Fibroblast of skin of right quadriceps (primary cell): ENCODE measurements around the gene GFOD1.
"Not testable (repeated sequence)": the region's sequence is repeated elsewhere in the genome, so short reads cannot be mapped to it uniquely, and the experiment has no call there.

Source experiments
- DNase-seq: peaks from one replicate; pipeline ENCODE4 v3.0.0-alpha.2; 2013

The GFOD1 gene

DNA sequence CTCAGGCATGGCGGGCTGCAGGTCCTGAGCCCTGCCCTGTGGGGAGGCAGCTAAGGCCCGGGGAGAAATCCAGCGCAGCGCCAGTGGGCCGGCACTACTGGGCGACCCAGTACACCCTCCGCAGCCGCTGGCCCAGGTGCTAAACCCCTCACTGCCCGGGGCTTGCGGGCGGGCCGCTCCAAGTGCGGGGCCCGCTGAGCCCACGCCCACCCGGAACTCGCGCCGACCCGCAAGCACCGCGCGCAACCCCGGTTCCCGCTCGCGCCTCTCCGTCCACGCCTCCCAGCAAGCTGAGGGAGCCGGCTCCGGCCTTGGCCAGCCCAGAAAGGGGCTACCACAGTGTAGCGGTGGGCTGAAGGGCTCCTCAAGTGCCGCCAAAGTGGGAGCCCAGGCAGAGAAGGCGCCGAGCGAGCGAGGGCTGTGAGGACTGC, 23.8 kb upstream of the GFOD1 start:
- not testable (repeated sequence) for DNase-seq

DNA sequence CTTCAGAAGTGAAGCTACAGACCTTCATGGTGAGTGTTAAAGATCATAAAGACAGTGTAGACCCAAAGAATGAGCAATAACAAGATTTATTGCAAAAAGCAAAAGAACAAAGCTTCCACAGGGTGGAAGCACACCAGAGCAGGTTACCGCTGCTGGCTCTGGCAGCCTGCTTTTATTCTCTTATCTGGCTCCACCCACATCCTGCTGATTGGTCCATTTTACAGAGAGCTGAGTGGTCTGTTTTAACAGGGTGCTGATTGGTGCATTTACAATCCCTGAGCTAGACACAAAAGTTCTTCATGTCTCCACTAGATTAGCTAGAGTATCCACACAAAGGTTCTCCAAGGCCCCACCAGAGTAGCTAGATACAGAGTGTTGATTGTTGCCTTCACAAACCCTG, 23.0 kb upstream of the GFOD1 start:
- not testable (repeated sequence) for DNase-seq

DNA sequence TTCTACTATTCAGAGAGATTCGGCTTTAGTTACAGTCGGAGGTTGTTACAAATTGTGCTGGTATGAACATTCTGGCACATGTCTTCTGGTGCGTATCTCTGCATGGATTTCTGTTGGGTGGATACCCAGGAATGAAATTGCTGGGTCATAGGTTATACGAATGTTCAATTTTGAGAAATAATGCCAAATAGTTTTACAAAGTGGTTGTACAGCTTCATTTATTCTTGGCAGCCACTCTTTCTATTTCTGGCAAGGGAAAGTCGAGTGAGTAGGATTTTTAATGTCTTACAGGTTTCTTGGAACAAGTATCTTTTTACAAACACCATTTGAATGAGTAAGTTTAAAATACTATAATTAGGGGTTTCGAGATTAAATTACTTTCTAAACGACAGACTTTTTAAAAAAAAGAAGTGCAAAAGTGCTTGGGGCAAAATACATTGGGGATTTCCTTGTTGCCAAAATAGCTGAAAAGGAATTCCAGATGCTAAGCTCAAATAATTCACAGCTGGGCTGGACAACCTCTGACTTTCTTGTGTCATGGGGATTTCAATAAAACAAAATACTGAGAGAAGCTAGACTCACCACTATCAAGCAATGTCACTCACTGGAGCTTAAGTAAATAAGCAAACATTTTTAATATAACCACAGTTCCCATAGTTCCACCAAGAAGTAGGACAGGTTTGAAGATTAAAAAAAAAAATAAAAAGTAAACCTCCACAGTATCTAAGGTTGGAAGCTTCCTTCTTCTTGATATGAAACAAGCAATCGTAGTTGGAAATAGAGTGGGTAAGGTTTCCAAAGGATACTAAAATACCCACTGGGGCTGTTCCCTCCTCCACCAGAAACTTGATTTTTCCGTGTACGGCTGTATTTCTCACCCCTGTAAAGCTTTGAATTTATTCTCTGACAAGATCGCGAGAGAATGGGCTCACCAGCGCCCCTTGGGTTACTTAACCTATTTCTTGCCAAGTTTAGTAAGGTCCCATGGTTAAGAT, 21.6 kb upstream of the GFOD1 start:
- DNase-seq = peak; percentile 87

DNA sequence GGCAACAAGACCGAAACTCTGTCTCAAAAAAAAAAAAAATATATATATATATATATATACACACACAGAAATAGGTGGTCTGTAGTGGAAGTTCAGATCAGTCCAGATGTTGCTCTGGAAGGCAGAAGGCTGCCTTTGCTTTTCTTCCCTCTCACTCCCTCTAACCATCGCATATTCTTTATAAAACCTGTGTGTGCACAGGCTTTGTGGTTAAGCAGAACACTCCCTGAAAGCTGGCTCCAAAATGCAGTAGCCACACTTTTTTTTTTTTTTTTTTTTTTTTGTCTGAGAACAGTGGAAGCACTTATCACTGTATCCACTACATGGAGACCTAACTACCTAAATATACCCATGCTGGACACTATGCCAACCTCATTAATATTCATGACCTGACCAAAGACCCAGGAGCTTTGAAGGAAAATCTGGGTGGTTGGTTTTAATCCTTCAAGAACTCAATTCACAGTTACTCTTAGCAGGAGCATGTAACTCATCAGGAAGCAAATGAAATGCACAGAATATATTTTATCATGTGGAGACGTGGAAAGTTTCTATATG, 20.0 kb upstream of the GFOD1 start:
- no peak for DNase-seq

DNA sequence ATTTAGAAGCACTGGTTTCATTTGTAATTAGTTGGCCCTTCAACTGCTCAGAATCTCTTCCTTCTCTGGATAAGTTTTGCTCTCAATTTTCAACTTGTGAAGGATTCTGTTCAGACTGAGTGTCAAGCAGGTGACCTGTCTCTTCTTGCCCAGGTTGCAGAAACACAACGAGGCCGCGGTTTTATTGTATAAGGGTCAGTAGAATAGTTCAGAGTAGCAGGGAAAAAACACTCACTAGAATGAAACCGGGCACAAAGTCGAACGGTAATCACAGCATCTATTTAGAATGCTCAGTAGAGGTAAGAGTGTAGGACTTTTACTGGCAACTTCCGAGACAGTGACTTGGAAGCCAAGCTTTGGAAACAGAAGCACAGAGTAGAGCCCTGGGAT, 17.9 kb upstream of the GFOD1 start:
- no peak for DNase-seq

DNA sequence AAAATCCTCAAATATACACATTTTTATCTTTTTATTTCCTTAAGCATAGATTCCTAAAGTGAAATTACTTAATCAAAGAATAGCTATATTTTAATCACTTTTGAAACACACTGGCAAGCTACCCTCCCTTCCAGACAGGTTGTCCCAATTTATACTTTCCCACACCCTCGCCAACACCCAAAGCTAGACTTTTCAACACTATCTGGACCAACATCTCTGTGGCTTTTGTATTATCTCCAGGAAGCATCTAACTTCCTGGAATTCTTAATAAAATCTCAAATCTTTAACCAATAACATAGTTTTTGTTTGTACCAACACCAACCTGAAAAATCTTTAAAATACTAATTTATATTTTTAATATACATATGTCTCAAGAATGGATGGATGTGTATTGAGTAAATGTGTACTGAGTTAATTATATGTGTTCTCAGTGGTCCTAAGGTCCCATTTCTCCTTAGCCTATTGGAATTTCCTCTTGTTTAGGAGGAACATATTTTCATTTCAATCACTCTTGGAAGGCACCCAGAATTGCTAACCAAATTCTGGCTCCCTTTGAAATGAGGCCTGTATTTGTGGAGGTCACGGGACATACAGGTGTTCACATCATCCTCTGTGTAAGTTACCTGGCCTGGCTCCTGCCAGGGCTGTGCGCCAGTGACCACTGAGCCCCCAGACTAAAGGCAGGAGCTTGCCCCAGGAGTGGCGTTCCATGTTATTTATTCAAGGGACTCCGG, 17.4 kb upstream of the GFOD1 start:
- DNase-seq = no peak

DNA sequence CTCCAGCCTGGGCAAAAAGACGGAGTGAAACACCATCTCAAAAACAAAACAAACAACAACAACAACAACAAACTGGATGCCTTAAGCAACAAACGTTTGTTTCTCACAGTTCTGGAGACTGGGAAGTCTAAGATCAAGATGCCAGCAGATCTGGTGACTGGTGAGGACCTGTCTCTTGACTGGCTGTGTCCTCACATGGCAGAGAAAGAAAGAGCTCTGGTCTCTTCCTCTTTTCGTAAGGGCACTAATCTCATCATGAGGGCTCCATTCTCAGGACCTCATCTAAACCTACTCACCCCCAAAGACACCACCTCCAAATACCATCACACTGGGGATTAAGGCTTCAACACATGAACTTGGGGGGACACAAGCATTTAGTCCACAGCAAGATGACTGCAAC, 13.5 kb upstream of the GFOD1 start:
- no peak for DNase-seq

DNA sequence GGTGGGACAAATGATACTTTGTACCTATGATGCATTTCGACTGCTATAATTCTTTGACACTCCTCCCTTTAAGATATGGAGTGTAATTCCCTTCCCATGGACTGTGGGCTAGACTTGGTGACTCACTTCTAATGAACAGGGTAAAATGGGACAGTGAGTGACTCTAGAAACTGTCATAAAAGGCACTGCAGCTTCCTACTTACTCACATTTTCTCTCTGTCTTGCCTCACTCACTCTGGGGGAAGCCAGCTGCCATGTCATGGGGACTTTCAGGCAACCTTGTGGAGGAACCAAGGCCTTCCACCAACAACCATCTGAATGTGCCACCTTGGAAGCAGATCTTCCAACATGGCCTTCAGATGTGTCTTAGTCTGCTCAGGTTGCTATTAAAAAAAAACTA, 12.9 kb upstream of the GFOD1 start:
- DNase-seq = peak; percentile 22

DNA sequence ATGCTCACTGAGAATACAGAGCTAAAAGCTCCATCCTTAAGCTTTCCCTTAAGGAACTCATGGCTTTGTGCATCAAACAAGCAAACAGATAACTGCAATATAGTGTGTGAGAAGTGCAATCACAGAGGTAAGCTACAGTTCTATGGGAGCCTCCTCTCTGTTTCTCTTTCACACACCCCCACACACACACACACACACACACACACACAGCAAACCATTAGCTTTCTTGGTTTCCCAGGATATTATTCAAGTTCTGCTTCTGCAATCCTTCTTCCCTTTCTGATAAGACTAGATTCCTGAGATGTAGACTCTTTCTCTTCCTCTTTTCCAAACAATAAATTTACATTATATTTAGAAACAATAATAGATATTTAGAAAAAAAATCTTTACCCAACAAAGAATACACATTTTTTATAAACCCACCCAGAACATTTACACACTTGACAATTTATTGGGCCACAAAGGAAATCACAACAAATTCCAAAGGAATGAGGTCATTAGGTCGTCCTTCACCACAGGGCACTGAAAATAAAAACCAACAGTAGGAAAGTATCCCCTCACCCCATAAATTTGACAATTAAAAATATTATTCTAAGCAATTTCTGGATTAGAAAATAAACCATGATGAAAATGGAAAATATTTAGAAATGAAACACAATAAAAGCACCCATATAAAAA, 9.3 kb upstream of the GFOD1 start:
- DNase-seq = peak; percentile 30

DNA sequence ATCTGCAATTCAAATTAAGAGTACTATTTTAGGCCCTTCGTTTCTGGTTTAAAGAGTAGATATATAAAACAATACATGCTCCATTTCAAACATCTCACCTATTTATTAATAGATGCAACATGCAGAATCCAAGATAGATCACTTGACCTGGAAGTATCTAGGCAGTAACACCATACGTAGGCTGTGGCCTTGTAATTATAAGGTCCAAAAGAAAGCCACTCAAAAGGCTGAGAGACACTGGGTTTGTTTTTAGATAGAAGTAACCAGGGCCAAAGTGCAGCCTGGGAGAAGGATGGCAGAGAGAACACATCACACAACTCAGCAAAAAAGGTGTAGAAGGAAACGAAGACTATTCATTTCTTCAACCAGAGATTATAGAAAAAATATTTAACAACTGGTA, 8.4 kb upstream of the GFOD1 start:
- no peak for DNase-seq

DNA sequence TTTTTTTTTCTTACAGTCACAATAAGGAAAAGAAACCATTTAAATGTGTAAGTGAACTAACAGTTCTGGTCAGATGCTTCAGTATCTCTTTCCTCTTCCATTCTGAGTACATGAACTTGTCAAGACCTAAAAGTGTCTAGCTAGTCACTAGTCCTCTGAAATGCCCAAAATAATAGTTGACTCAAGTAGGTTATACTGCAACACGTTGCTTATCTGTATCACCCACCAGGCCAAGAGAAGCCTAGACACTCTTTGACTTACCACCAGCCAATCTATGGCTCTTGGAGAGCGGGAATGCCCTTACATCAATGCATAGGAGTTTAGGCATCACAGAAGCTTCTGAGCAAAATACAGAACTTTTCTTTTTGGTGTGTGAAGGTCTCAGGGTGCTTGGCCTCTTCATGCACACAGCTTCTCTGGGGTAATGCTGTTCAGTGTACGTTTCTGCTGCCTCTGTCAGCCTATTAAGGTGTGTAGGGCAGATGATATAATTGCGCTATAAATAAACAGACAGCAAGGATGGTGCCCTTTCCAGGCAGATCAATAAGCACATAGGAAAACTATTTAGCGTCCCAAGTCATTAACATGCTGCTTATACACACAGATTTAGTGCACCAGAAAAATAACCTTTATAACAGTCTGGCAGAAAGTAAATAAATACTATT, 7.8 kb upstream of the GFOD1 start:
- DNase-seq = no peak

DNA sequence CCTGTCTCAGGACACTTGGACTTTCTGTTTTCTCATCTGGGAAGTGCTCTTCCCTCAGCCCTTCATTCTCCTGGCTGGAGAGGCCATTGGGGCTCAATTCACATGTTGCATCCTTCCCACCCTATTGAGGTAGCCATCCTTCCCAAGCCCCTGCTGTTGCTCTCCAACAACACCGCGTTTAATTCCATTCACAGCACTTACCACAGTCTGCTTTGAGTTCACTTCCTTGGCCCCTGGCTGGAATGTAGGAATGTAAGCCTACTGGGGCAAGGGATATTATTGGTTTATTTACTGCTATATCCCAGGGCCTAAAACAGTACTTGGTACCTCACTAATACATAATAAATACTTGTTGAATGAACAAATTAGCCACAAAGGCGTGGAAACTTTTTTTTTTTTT, 6.7 kb upstream of the GFOD1 start:
- no peak for DNase-seq

DNA sequence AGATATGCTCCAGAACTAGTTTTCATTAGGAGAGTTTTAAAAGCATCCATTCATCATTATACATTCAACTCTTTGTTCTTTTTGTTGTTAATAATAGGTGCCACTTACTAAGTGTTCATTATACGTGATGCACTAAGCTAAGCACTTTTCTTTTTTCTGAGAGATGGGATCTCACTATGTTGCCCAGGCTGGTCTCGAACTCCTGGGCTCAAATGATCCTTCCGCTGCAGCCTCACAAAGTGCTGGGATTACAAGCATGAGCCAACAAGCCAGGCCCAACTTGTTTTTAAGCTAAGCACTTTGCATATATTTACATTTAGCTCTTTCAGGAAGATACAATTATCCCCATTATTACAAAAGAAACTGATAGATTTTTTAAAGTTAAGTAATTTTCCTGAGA, 5.7 kb upstream of the GFOD1 start:
- no peak for DNase-seq

DNA sequence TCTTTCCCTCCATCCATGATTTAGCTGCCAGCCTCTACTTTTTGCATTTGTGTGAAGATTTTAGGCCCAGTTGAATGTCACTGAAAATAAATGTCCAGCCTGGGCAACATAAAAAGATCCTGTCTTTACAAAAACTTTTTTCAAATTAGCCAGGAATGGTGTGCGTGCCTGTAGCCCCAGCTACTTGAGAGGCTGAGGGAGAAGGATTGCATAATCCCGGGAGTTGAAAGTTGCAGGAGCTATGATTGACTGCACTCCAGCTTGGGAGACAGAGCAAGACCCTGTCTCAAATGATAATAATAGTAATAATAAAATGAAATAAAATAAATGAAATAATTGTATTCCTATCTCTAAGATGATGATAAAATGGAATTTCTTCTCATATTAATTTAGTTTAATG, 5.0 kb upstream of the GFOD1 start:
- DNase-seq = no peak

DNA sequence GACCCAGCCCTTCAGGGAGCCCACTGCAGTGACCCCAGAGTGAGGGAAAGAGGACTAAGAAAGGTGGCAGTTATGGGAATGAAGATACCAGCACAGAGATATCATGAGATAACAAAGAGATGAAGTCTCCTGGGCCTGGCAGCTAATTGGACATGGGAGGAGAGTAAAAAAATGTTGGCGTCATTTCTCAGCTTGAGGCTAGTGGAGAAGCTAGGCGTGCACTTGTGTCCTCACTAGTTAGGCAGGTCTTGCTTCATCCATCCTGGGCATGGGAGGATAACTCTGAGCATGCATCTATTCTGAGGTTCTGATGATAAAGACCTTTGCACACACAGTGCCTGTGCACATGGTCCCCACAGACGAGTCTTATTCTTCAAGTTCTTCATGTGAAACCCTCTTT, 4.1 kb upstream of the GFOD1 start:
- no peak for DNase-seq

DNA sequence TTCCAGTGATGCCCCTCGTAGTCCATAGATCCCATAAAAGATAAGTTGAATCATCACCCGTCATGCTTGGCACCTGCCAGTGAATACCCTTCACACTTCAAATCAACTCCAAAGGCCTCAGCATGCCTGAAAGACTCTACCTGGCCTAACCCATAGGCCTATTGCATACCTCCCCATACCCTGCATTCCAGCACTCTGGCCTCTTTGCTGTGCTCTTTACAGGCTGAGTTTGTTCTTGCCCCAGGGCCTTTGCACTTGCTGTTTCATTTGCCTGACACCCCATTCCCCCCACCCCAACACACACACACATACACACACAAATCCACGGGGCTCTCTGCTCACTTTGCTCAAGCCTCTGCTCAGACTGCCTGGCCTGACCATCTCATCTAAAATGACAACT, 3.0 kb upstream of the GFOD1 start:
- no peak for DNase-seq

DNA sequence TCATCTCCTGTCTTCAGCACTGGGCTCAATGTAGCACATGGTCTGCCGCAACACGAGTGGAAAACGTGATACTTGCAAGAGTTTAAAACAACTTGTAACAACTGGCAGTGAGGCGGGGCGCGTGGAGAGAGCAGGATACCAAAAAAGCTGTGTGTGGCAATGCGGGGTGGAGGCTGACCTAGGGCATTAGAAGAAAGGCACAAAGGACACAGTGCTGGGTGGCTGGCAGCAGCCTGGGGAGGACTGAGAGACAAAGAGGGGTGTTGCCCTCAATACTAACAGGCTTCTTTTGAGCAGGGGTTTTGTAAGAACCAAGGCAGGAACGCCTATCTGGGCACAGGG, 1.5 kb upstream of the GFOD1 start:
- DNase-seq = no peak

DNA sequence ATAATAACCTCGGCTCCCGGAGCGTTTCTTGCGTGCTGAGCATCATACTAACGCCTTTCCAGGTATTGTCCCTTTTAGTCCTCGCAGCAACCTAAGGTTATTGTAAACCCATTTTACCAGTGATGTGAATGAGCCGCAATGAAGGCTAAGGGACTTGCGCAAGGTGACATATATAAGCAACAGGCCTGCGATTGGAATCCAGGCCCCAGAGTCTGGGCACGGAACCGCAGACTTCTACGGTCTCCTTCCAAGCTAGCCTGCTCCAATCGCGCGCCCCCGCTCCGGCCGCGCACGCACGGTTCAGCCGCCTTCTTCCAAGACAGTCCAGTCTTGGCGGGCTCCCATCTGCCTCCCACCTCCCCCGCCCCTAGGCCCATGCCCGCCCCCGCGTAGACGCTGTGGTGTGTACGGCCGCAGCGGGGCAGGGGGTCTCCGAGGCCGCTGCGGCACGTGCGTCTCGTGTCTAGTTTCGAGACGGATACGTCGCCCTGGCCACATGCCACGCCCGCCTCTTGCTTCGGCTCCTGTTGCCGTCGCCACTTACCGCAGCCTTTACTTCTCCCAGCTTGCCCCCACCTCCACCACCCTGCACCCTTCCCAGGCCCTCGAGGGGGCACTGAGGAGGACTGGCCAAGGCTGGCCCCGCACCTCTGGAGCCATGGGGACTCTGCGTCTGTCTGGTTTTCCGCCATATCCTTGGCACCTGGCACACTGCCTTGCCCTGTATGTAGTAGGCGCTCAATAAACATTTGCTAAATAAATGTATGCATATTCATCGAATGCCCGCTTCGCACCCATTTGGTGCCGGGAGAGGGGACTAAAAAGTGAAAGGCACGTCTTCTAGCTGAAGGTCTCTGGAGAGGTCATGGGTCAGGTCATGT, 855 bp upstream of the GFOD1 start:
- DNase-seq = peak; percentile 35

DNA sequence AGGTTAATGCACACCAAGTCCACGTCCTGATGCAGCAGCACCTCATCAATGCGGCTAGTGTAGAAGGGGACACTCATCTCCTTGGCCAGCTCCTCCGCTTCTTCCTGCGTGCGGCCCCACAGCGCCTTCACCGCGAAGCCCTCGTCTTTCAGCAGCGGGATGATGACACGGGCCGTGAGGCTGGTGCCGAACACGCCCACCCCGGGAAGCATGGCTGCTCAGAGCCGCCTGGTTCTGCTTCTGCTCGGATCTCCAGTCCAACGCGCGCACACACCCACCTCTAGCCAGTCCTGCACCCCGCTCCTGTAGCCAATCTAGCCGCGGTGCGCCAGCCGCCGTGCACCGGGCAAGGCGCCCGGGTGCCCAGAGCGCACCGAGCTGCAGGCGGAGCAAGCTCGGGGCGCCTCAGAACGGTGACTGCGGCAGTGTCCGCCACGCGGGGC, 700 bp downstream of the GFOD1 start:
- peak; percentile 61 for DNase-seq

DNA sequence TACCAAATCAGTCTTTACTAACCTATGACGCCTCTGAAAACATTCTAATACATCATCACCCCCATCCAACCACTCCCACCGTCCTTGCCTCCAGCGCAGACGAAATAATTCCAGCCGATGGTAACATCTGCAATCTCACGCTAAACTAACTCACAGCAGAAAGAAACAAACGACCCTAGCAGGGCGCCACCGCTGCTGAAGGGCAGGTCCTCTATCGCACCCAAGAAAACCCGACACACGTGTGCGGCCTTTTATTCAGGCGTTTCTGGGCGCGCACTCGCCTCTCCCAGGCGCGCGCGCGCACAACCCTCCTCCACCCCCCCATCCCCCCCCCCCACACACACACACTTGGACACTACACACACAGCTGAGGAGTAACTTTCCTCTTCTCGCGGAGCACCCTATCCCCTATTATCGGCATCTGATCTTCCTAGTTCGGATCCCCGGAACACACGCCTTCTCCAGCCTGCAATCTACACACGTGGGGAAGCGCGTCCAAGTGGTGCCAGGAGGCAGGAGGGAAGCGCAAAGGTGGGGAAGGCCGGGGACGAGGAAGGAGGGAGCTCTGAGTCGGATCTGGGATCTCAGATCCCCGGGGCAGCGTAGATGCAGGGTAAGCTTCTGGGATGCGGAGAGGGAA, 1.4 kb downstream of the GFOD1 start:
- no peak for DNase-seq

DNA sequence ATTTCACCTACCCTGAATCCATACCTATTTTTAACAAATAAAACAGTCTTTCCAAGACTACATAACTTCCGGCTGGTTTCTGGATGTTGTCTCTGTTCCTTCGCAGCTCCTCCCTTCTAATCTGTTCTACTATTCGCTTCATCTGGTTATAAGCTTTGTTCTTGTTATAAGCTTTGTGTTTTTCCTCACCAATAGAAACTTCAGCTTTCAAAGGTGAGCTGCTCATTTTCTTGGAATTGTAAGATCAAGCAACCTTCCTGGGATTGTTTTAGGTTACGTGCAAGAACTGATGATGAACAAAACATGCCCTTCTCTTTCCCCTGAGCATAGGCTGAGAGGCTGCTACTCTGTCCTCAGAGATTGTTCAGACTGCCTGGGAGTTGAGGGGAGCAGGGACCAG, 2.1 kb downstream of the GFOD1 start:
- DNase-seq = no peak
